C4-2B (cell line): ENCODE results near the gene QKI.

Source experiments
- H3K27ac ChIP-seq: fragments of 450-650 bp; 2 replicates; pipeline ENCODE4 v1.5.1; 2017
- CTCF ChIP-seq: fragments of 450-650 bp; conservative IDR thresholded peaks from 2 replicates; pipeline ENCODE4 v1.5.1; 2017; ENCODE audit warnings: mild to moderate bottlenecking
- ZFX ChIP-seq: fragments of 450-650 bp; IDR thresholded peaks from 2 replicates; pipeline ENCODE4 v1.6.1; 2017

The QKI gene

DNA sequence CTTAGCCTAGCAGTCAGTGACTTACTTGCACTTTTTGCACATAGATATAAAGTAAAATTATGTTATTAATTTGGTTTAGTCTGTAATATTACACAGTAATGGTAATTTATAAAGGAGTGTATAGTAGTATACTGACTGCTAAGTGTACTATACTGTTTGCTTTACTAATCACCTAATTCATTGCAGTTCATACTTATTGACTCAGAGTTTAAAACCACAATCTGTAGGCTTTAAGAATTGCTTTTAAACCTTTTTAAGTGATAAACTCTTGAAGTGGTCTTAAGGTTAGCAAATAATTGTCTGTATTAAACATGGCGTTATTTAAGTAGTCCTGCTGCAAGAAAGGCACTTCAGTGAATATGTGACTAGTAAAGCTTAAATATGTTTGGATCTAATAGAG lies 151.5 kb downstream of the QKI start:
- no peak overlapping the region for H3K27ac ChIP-seq
- no peak for TF ChIP-seq CTCF
- no peak for TF ChIP-seq ZFX

DNA sequence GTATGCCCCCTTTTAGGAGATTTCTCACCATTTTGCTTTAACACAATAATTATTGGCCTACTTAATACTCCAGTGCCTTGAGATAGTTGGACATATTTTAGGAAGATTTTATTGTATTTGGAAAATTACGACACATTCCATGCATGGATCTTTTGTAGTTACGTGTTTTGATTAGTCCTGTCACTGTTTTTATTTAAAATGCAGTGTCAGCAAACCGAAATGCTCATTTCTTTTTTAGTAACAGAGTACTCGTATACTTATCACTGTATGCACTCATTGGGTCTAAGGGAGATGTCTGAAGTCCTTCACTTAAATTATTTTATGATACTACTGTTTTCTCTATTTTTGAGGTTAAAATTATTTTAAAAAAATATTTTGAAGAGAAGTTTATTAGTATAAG lies 153.8 kb downstream of the QKI start:
- TF ChIP-seq CTCF, result no peak
- no peak for TF ChIP-seq ZFX

GRCh38 chr6:163570579-163571231 lies 156.2 kb downstream of the QKI start:
- no peak overlapping the region for H3K27ac ChIP-seq
- TF ChIP-seq ZFX, result no peak
- TF ChIP-seq CTCF, result no peak

More for the DNA sequence above, 153.8 kb downstream of the QKI start:
- no peak overlapping the region for H3K27ac ChIP-seq

DNA sequence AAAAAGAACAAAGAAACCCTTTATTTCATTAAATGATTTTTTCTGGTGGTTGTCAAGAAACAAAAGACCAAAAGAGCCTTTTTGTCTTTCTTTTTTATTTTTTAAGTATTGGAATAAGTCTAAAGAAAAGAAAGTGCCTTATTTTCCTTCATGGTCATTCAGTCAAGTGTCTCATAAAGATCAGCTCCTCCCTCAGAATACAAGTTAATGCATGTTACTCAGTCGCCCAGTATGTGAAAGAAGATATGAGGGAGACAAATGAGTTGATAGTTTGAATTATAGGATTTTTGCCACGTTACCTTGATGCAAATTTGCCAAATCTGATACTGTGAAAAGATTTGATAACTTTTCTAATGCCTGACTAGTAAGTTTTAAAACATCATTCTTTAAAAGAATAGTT lies 157.2 kb downstream of the QKI start:
- TF ChIP-seq CTCF (no peak), ZFX (no peak)
- no peak overlapping the region for H3K27ac ChIP-seq

DNA sequence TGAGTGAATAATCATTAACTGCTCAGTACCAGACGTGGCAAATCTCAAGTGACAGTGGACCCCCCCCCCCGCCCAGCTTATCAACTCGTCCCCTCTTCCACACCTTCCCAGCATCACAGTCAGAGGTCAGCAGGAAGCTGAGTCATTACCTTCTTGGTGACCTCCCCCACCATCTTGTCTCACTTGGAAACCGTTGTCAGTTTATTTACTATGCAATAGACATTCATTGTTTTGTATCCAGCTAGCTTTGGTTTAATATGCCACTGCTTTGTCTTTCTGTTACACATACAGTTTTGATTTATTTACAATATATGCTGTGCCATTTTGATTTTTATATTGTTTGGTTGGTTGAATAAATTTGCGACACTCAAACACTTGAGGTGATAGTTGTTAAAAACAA lies 158.1 kb downstream of the QKI start:
- H3K27ac ChIP-seq, result no peak overlapping the region

DNA sequence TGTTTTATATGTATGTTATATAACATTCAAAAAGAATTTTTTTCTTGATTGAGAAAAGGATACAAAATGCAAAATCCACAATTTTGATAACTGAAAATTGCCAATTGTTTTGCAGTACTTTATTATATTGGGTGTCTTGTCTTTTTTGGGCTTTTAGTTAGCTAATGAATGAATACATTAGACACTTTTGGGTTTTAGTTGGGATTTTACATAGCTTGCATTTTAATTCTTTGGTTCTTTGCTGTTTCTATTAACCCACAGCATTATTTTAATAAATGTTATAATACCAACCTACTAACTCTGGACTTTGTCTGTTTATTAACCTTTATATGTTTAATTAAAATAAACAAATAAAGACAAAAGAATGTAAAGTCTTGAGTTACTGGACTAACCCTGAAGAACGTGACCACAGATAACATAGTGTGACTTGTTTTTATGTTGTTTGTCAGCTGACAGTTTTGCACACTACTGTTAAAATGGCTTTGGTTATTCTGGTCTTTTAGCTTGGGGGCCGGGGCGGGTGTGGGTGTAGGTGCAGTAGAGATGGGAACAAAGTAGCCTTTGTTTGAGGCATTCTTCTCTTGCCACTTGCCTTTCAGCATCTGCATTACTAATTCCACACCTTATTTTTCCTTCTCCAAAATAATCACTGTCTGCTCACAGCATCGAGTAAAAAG lies 159.1 kb downstream of the QKI start:
- TF ChIP-seq CTCF (no peak), ZFX (no peak)
- no peak overlapping the region for H3K27ac ChIP-seq

More for the DNA sequence above, 158.1 kb downstream of the QKI start:
- TF ChIP-seq CTCF, result no peak
- no peak for TF ChIP-seq ZFX

- TF ChIP-seq CTCF (no peak), ZFX (no peak)
- no peak overlapping the region for H3K27ac ChIP-seq
These were observed 161.6 kb downstream of the QKI start for GRCh38 chr6:163576114-163576513.
